ENCODE results near the gene SLCO2B1. TPM values are rescaled to one million over a fixed set of nuclear protein-coding genes. Genes with fewer than 3 reads are reported as not detected.
A peak's percentile ranks its signal among the peaks of the same experiment; 100 is the strongest.

The SLCO2B1 gene
- total and polyA plus RNA-seq, 4 donors: 52.7 to 184 (median 135) TPM

DNA sequence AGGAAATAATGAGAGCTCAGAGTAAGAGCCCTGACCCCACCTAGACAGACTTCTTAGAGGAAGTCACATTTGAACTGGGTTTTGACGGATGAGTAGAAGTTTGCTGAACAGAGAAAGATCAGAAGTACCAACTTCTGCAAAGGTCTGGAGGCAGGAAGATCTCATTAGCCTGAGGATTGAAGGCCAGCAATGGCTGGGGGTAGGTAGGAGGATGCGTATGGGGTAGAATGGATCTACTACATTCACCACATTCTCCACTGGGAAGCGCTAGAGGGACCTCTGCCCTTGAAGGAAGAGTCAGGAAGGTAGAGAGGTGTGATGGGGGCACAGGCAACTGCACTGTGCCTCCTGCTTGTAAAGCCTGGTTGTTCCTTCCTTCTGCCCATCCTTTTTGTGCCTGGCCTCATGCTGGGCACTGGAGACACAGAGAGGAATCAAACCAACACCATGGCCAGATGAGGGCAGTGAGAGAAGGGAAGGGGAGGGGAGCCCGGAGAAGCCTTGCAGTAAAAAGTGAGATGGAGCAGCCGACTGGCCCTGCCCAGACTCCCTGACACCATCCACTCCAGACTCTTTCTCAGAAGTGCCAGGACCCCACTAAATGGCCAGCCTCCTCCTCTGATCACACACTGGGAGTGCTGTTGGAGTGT, 94.6 kb downstream of the SLCO2B1 start:
- peaks cover 0 to 5% (median 0%) of the 10 kb centered on the region in 4 donors for H3K9me3 ChIP-seq (ENCODE audit: control insufficient read depth in 4 of 4, low read length in 3 of 4)
- H3K4me3 ChIP-seq (ENCODE audit: low read depth in 1 of 3, low read length in 3 of 3): no peak overlapping the region
- no peak overlapping the region for H3K9ac ChIP-seq (ENCODE audit: low read depth in 1 of 2, low read length in 2 of 2)
- DNase-seq (ENCODE audit: low spot score): peak; percentile 25
- H3K27me3 ChIP-seq (ENCODE audit: control insufficient read depth in 4 of 4, insufficient read depth in 4 of 4, low read length in 3 of 4): peaks cover 0 to 6% (median 4%) of the 10 kb centered on the region in 4 donors
- H3K27ac ChIP-seq (ENCODE audit: low read depth in 1 of 2, low read length in 2 of 2): no peak overlapping the region
- 86% methylated on average over 5 of the region's 5 CpGs for WGBS
- peaks cover 3 to 23% (median 18%) of the 10 kb centered on the region in 4 donors for H3K4me1 ChIP-seq (ENCODE audit: control insufficient read depth in 4 of 4, insufficient read depth in 4 of 4, low read length in 3 of 4)
- H3K36me3 ChIP-seq (ENCODE audit: control insufficient read depth in 4 of 4, insufficient read depth in 3 of 4, low read depth in 1 of 4, low read length in 3 of 4): no peaks in the 10 kb centered on the region
- TF ChIP-seq RXRA (IDR thresholded peaks at IDR 0.05) (no peak), HNF4G (IDR thresholded peaks at IDR 0.05) (no peak), YY1 (IDR thresholded peaks at IDR 0.05) (no peak)
- TF ChIP-seq, protein P1, sequence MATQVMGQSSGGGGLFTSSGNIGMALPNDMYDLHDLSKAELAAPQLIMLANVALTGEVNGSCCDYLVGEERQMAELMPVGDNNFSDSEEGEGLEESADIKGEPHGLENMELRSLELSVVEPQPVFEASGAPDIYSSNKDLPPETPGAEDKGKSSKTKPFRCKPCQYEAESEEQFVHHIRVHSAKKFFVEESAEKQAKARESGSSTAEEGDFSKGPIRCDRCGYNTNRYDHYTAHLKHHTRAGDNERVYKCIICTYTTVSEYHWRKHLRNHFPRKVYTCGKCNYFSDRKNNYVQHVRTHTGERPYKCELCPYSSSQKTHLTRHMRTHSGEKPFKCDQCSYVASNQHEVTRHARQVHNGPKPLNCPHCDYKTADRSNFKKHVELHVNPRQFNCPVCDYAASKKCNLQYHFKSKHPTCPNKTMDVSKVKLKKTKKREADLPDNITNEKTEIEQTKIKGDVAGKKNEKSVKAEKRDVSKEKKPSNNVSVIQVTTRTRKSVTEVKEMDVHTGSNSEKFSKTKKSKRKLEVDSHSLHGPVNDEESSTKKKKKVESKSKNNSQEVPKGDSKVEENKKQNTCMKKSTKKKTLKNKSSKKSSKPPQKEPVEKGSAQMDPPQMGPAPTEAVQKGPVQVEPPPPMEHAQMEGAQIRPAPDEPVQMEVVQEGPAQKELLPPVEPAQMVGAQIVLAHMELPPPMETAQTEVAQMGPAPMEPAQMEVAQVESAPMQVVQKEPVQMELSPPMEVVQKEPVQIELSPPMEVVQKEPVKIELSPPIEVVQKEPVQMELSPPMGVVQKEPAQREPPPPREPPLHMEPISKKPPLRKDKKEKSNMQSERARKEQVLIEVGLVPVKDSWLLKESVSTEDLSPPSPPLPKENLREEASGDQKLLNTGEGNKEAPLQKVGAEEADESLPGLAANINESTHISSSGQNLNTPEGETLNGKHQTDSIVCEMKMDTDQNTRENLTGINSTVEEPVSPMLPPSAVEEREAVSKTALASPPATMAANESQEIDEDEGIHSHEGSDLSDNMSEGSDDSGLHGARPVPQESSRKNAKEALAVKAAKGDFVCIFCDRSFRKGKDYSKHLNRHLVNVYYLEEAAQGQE (IDR thresholded peaks at IDR 0.05): no peak

GRCh38 chr11:75246006-75246670, 95.2 kb downstream of the SLCO2B1 start:
- no peaks in the 10 kb centered on the region for H3K36me3 ChIP-seq (ENCODE audit: control insufficient read depth in 4 of 4, insufficient read depth in 3 of 4, low read depth in 1 of 4, low read length in 3 of 4)
- no peak overlapping the region for H3K4me3 ChIP-seq (ENCODE audit: low read depth in 1 of 3, low read length in 3 of 3)
- H3K27ac ChIP-seq (ENCODE audit: low read depth in 1 of 2, low read length in 2 of 2): no peak overlapping the region
- no peak overlapping the region for H3K9ac ChIP-seq (ENCODE audit: low read depth in 1 of 2, low read length in 2 of 2)
- peaks cover 0 to 6% (median 4%) of the 10 kb centered on the region in 4 donors for H3K27me3 ChIP-seq (ENCODE audit: control insufficient read depth in 4 of 4, insufficient read depth in 4 of 4, low read length in 3 of 4)
- TF ChIP-seq RXRA (IDR thresholded peaks at IDR 0.05) (no peak), HNF4A (conservative IDR thresholded peaks at IDR 0.05) (no peak)
- TF ChIP-seq, protein P2, sequence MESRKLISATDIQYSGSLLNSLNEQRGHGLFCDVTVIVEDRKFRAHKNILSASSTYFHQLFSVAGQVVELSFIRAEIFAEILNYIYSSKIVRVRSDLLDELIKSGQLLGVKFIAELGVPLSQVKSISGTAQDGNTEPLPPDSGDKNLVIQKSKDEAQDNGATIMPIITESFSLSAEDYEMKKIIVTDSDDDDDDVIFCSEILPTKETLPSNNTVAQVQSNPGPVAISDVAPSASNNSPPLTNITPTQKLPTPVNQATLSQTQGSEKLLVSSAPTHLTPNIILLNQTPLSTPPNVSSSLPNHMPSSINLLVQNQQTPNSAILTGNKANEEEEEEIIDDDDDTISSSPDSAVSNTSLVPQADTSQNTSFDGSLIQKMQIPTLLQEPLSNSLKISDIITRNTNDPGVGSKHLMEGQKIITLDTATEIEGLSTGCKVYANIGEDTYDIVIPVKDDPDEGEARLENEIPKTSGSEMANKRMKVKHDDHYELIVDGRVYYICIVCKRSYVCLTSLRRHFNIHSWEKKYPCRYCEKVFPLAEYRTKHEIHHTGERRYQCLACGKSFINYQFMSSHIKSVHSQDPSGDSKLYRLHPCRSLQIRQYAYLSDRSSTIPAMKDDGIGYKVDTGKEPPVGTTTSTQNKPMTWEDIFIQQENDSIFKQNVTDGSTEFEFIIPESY (IDR thresholded peaks at IDR 0.05): no peak
- TF ChIP-seq, protein P3, sequence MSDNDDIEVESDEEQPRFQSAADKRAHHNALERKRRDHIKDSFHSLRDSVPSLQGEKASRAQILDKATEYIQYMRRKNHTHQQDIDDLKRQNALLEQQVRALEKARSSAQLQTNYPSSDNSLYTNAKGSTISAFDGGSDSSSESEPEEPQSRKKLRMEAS (IDR thresholded peaks at IDR 0.05): no peak
- 78% methylated on average over 7 of the region's 7 CpGs for WGBS
- H3K9me3 ChIP-seq (ENCODE audit: control insufficient read depth in 4 of 4, low read length in 3 of 4): peaks cover 0 to 5% (median 0%) of the 10 kb centered on the region in 4 donors
- no peak for DNase-seq (ENCODE audit: low spot score)
- peaks cover 0 to 17% (median 12%) of the 10 kb centered on the region in 4 donors for H3K4me1 ChIP-seq (ENCODE audit: control insufficient read depth in 4 of 4, insufficient read depth in 4 of 4, low read length in 3 of 4)

DNA sequence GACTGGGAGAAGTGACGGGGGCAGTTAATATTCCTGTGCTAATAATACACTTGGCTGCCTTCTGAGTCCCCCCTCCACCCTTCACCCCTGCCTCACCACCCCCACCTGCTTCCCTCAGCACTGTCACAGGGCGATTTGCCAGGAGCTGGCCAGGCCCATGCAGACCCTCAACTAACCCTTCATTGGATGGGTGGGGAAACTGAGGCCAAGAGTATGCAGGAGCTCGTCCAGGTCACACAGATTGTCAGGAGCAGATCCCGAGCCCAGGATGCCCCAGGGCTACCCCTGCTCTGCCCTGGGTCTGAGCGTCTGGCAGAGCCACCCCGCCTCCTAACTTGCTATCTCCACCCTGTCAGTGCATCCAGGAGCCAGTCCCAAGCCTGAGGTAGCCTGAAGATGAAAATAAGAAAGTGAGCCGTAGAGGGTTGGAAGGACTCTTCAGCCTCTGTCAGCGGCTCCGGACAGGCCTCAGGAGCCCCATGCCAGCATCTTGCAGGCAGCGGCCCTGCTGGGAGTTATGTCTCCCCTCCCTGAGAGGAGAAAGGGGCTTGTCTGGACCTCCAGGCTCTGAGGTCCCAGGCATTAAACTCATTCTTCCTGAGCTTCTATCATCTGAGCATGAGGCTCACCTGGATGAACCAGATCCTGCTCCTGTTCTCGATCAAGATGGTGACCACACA, 95.9 kb downstream of the SLCO2B1 start:
- Histone ChIP-seq H3K36me3 (ENCODE audit: control insufficient read depth in 4 of 4, insufficient read depth in 3 of 4, low read depth in 1 of 4, low read length in 3 of 4) (no peaks in the 10 kb centered on the region), H3K4me3 (ENCODE audit: low read depth in 1 of 3, low read length in 3 of 3) (no peak overlapping the region), H3K27me3 (ENCODE audit: control insufficient read depth in 4 of 4, insufficient read depth in 4 of 4, low read length in 3 of 4) (peaks cover 0 to 6% (median 4%) of the 10 kb centered on the region in 4 donors)
- no peak for TF ChIP-seq SP1 (IDR thresholded peaks at IDR 0.05)
- TF ChIP-seq GABPA (IDR thresholded peaks at IDR 0.05 in 1 of 2, conservative IDR thresholded peaks at IDR 0.05 in 1 of 2): no peak
- TF ChIP-seq FOXA2 (IDR thresholded peaks at IDR 0.05): no peak
- no peak for TF ChIP-seq RAD21 (IDR thresholded peaks at IDR 0.05)
- no peak for TF ChIP-seq JUND (IDR thresholded peaks at IDR 0.05)
- TF ChIP-seq, protein P2 (IDR thresholded peaks at IDR 0.05): no peak
- no peak for TF ChIP-seq HNF4G (IDR thresholded peaks at IDR 0.05)
- no peak for TF ChIP-seq YY1 (IDR thresholded peaks at IDR 0.05)
- TF ChIP-seq, protein P3 (IDR thresholded peaks at IDR 0.05): no peak
- no peak for TF ChIP-seq TAF1 (conservative IDR thresholded peaks at IDR 0.05)
- TF ChIP-seq EGR1 (IDR thresholded peaks at IDR 0.05; ENCODE audit: low read depth in 2 of 2): no peak
- no peak for TF ChIP-seq RXRA (IDR thresholded peaks at IDR 0.05)
- TF ChIP-seq ATF3 (IDR thresholded peaks at IDR 0.05): no peak
- TF ChIP-seq HNF4A (conservative IDR thresholded peaks at IDR 0.05): no peak

More for the DNA sequence above, 95.9 kb downstream of the SLCO2B1 start:
- 84% methylated on average over 11 of the region's 11 CpGs for WGBS
- DNase-seq (ENCODE audit: low spot score): no peak
- Histone ChIP-seq H3K9ac (ENCODE audit: low read depth in 1 of 2, low read length in 2 of 2) (no peak overlapping the region), H3K27ac (ENCODE audit: low read depth in 1 of 2, low read length in 2 of 2) (no peak overlapping the region), H3K9me3 (ENCODE audit: control insufficient read depth in 4 of 4, low read length in 3 of 4) (peaks cover 0 to 5% (median 0%) of the 10 kb centered on the region in 4 donors), H3K4me1 (ENCODE audit: control insufficient read depth in 4 of 4, insufficient read depth in 4 of 4, low read length in 3 of 4) (peaks cover 0 to 11% (median 8%) of the 10 kb centered on the region in 4 donors)

Data from liver (tissue), 9 donors.